Measurements from ENCODE around the gene MIB2. TPM values are rescaled to one million over a fixed set of nuclear protein-coding genes. Genes with fewer than 3 reads are reported as not detected.

MIB2 gene
- total RNA-seq, 3 donors from 2014 or later (not counting 1 experiment from before 2014, with no cell fraction given): 44.9 to 54.1 (median 46.0) TPM

- DNase-seq: no peak
- intact Hi-C loops (cut with micrococcal nuclease): no loop called here
- no peaks in the 10 kb centered on the region for H3K36me3 ChIP-seq (ENCODE audit: control insufficient read depth, insufficient read depth, low read length)
- no peak for TF ChIP-seq CTCF (IDR thresholded peaks at IDR 0.05)
- no peaks in the 10 kb centered on the region for H3K9me3 Mint-ChIP-seq
- H3K36me3 Mint-ChIP-seq: no peaks in the 10 kb centered on the region
- H3K4me1 ChIP-seq (ENCODE audit: control insufficient read depth, insufficient read depth, low read length): peaks cover 19% of the 10 kb centered on the region
- no peak within 1 kb of the TSS for H3K4me3 ChIP-seq (ENCODE audit: low read length)
- WGBS (ENCODE audit: insufficient coverage): 9% methylated on average over 108 of the region's 125 CpGs
- peak; percentile 1 to 63 (median 55) for ATAC-seq
- peak within 1 kb of the TSS; percentile 84 for H3K4me3 Mint-ChIP-seq
- no peak within 1 kb of the TSS for H3K27ac Mint-ChIP-seq
- no peak within 1 kb of the TSS for H3K27ac ChIP-seq (ENCODE audit: low read length)
- peaks cover 0 to 7% of the 10 kb centered on the region in 2 donors for H3K4me1 Mint-ChIP-seq
- no peaks in the 10 kb centered on the region for H3K9me3 ChIP-seq (ENCODE audit: control insufficient read depth, insufficient read depth, low read length)
- peaks cover 0 to 6% of the 10 kb centered on the region in 2 donors for H3K27me3 Mint-ChIP-seq (ENCODE audit: low read depth in 2 of 2)
- peaks cover 2% of the 10 kb centered on the region for H3K27me3 ChIP-seq (ENCODE audit: control insufficient read depth, insufficient read depth, low read length)
Measured at GRCh38 chr1:1599935-1600860, 15.1 kb upstream of the MIB2 start, which contains the start of gene FNDC10. Gene FNDC10 (minus strand): TSS chr1:1600135. CDS start chr1:1600015, 120 bp downstream.

DNA sequence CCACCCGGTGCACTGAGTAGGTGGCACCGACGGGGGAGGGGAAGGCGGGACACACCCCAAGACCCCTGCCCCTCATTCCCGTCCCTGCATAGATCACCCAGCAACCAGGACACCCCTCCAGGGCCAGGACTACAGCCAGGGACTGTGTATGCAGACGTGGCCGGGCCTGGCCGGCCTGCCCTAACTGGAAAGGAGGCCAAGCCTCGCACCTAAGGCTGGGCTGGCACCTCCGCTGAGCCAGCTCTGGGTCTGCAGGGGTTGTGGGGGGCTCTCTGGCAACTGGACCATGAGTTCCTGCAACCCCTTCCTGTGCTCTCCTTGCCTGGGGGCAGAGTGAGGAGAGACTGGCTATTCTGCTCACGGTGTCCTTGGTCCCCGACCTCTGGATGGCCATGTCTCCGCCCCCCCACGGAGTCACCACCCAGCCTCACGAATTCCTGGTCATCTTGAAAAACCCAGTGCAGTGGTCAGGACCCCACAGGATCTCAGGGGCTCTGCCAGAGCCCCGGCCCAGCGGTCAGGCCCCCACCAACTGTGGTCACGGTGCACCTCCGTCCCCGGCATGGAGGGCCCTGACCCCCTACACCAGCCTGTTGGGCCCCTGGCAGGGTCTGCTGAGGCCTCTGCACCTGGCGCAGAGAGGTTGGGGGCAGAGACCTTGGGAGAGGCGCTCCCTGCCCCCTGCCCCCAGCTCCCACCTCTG lies 14.3 kb upstream of the MIB2 start:
- Mint-ChIP-seq H3K27ac (no peak overlapping the region), H3K4me1 (peaks cover 0 to 7% of the 10 kb centered on the region in 2 donors), H3K27me3 (ENCODE audit: low read depth in 2 of 2) (peaks cover 0 to 6% of the 10 kb centered on the region in 2 donors), H3K36me3 (no peaks in the 10 kb centered on the region), H3K9me3 (no peaks in the 10 kb centered on the region), H3K4me3 (peak overlapping the region; percentile 68)
- no peaks in the 10 kb centered on the region for H3K36me3 ChIP-seq (ENCODE audit: control insufficient read depth, insufficient read depth, low read length)
- TF ChIP-seq CTCF (IDR thresholded peaks at IDR 0.05): no peak
- peaks cover 2% of the 10 kb centered on the region for H3K27me3 ChIP-seq (ENCODE audit: control insufficient read depth, insufficient read depth, low read length)
- H3K27ac ChIP-seq (ENCODE audit: low read length): no peak overlapping the region
- ATAC-seq (no peak), DNase-seq (no peak)
- 90% methylated on average over 21 of the region's 22 CpGs for WGBS (ENCODE audit: insufficient coverage)
- no peaks in the 10 kb centered on the region for H3K9me3 ChIP-seq (ENCODE audit: control insufficient read depth, insufficient read depth, low read length)
- intact Hi-C loops (cut with micrococcal nuclease): no loop called here
- H3K4me3 ChIP-seq (ENCODE audit: low read length): no peak overlapping the region
- peaks cover 19% of the 10 kb centered on the region for H3K4me1 ChIP-seq (ENCODE audit: control insufficient read depth, insufficient read depth, low read length)

- intact Hi-C loops (cut with micrococcal nuclease): no loop called here
- H3K36me3 Mint-ChIP-seq: no peaks in the 10 kb centered on the region
- Histone ChIP-seq H3K36me3 (ENCODE audit: control insufficient read depth, insufficient read depth, low read length) (no peaks in the 10 kb centered on the region), H3K4me3 (ENCODE audit: low read length) (no peak overlapping the region), H3K4me1 (ENCODE audit: control insufficient read depth, insufficient read depth, low read length) (peaks cover 19% of the 10 kb centered on the region), H3K27me3 (ENCODE audit: control insufficient read depth, insufficient read depth, low read length) (peaks cover 2% of the 10 kb centered on the region), H3K27ac (ENCODE audit: low read length) (no peak overlapping the region), H3K9me3 (ENCODE audit: control insufficient read depth, insufficient read depth, low read length) (no peaks in the 10 kb centered on the region)
- TF ChIP-seq CTCF (IDR thresholded peaks at IDR 0.05): no peak
- no peak overlapping the region for H3K27ac Mint-ChIP-seq
- H3K9me3 Mint-ChIP-seq: no peaks in the 10 kb centered on the region
- peaks cover 0 to 7% of the 10 kb centered on the region in 2 donors for H3K4me1 Mint-ChIP-seq
- DNase-seq (no peak), ATAC-seq (no peak)
- peaks cover 0 to 6% of the 10 kb centered on the region in 2 donors for H3K27me3 Mint-ChIP-seq (ENCODE audit: low read depth in 2 of 2)
- no peak overlapping the region for H3K4me3 Mint-ChIP-seq
- 96% methylated on average over 14 of the region's 15 CpGs for WGBS (ENCODE audit: insufficient coverage)
Measured at GRCh38 chr1:1601564-1602303, 13.6 kb upstream of the MIB2 start.

All from natural killer cell (primary cell).